SK-N-SH treated with all-trans-retinoic acid at 6 μM for 48 hours (cell line): ENCODE measurements around the gene CUL7.

Source experiments
- ARNTL ChIP-seq: fragments of 450-650 bp; formaldehyde crosslinking; IDR thresholded peaks from 2 replicates; pipeline ENCODE4 v1.5.0; 2020; ENCODE audit warnings: low read depth, mild to moderate bottlenecking, moderate library complexity, borderline replicate concordance
- OSR1 ChIP-seq: fragments of 250-450 bp; sonication (Bioruptor Pico); IDR thresholded peaks from 2 replicates; pipeline ENCODE4 v1.8.0; 2022; ENCODE audit warnings: moderate library complexity, mild to moderate bottlenecking, inconsistent platforms
- RARB ChIP-seq: fragments of 250-450 bp; sonication (Bioruptor Pico); IDR thresholded peaks from 2 replicates; pipeline ENCODE4 v1.8.0; 2021; ENCODE audit warnings: mild to moderate bottlenecking, moderate library complexity
- SNAI2 ChIP-seq: fragments of 250-450 bp; sonication (Bioruptor Pico); IDR thresholded peaks from 2 replicates; pipeline ENCODE4 v1.5.0; 2020; ENCODE audit warnings: mild to moderate bottlenecking, moderate library complexity
- TOX ChIP-seq: fragments of 250-450 bp; sonication (Bioruptor Pico); IDR thresholded peaks from 2 replicates; pipeline ENCODE4 v1.8.0; 2021; ENCODE audit warnings: mild to moderate bottlenecking, moderate library complexity, borderline replicate concordance
- ZFP3 ChIP-seq: fragments of 250-450 bp; sonication (Bioruptor Pico); IDR thresholded peaks from 2 replicates; pipeline ENCODE4 v1.5.0; 2020; ENCODE audit warnings: mild to moderate bottlenecking, moderate library complexity
- ZFP30 ChIP-seq: fragments of 450-650 bp; formaldehyde crosslinking; IDR thresholded peaks from 2 replicates; pipeline ENCODE4 v1.5.0; 2022; ENCODE audit warnings: mild to moderate bottlenecking, moderate library complexity
- TF ChIP-seq, protein P1 (sequence below): fragments of 250-450 bp; sonication (Bioruptor Pico); IDR thresholded peaks from 2 replicates; pipeline ENCODE4 v1.5.1; 2020; ENCODE audit warnings: low read depth, mild to moderate bottlenecking, moderate library complexity
- TF ChIP-seq, protein P2 (sequence below): fragments of 250-450 bp; sonication (Bioruptor Pico); IDR thresholded peaks from 2 replicates; pipeline ENCODE4 v1.8.0; 2020; ENCODE audit warnings: mild to moderate bottlenecking, moderate library complexity, borderline replicate concordance
- TF ChIP-seq, protein P3 (sequence below): fragments of 250-450 bp; sonication (Bioruptor Pico); IDR thresholded peaks from 2 replicates; pipeline ENCODE4 v1.8.0; 2021; ENCODE audit warnings: low read depth, mild to moderate bottlenecking, moderate library complexity, borderline replicate concordance

DNA sequence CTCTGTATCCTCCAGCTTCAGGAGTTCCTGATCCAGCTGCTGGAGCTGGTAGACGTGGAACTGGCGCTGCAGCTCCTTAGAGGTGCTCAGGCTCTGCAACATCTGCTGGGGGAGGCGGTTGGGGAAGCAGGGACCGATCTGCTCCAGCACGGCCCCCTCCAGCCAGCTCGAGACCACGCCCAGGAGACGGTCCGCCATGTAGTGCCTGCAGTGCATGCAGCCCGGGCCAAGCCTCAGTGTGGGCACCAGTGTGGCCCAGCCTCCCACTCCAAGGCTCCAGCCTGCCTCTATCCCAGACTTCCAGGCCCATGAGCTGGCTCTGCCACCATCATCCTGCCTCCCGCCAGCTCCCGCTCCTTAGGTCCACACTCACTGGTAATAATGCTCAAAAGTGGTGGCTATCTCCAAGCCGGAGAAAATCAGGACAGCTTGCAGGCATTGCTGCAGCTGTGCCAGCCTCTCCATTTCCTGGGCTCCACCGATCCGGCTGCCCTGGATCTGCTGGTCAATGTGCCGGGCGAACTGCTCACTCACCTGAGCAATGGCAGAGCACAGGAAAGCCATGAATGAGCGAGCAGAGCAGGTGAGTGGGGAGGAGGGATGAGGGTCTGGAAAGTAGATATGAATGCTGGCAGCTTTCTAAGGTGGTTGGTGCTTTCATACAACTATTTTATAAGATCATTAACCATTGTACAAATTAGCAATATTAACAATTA, 13.0 kb downstream of the CUL7 start:
- TF ChIP-seq, protein P1, sequence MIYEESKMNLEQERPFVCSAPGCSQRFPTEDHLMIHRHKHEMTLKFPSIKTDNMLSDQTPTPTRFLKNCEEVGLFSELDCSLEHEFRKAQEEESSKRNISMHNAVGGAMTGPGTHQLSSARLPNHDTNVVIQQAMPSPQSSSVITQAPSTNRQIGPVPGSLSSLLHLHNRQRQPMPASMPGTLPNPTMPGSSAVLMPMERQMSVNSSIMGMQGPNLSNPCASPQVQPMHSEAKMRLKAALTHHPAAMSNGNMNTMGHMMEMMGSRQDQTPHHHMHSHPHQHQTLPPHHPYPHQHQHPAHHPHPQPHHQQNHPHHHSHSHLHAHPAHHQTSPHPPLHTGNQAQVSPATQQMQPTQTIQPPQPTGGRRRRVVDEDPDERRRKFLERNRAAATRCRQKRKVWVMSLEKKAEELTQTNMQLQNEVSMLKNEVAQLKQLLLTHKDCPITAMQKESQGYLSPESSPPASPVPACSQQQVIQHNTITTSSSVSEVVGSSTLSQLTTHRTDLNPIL: no peak
- TF ChIP-seq ARNTL (CRISPR knock-in tag) (no peak), TOX (CRISPR knock-in tag) (no peak), RARB (CRISPR knock-in tag) (no peak), ZFP30 (no peak), OSR1 (CRISPR knock-in tag) (no peak), ZFP3 (no peak), SNAI2 (CRISPR knock-in tag) (no peak)
- TF ChIP-seq, protein P2, sequence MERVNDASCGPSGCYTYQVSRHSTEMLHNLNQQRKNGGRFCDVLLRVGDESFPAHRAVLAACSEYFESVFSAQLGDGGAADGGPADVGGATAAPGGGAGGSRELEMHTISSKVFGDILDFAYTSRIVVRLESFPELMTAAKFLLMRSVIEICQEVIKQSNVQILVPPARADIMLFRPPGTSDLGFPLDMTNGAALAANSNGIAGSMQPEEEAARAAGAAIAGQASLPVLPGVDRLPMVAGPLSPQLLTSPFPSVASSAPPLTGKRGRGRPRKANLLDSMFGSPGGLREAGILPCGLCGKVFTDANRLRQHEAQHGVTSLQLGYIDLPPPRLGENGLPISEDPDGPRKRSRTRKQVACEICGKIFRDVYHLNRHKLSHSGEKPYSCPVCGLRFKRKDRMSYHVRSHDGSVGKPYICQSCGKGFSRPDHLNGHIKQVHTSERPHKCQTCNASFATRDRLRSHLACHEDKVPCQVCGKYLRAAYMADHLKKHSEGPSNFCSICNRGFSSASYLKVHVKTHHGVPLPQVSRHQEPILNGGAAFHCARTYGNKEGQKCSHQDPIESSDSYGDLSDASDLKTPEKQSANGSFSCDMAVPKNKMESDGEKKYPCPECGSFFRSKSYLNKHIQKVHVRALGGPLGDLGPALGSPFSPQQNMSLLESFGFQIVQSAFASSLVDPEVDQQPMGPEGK (CRISPR knock-in tag): no peak
- TF ChIP-seq, protein P3, sequence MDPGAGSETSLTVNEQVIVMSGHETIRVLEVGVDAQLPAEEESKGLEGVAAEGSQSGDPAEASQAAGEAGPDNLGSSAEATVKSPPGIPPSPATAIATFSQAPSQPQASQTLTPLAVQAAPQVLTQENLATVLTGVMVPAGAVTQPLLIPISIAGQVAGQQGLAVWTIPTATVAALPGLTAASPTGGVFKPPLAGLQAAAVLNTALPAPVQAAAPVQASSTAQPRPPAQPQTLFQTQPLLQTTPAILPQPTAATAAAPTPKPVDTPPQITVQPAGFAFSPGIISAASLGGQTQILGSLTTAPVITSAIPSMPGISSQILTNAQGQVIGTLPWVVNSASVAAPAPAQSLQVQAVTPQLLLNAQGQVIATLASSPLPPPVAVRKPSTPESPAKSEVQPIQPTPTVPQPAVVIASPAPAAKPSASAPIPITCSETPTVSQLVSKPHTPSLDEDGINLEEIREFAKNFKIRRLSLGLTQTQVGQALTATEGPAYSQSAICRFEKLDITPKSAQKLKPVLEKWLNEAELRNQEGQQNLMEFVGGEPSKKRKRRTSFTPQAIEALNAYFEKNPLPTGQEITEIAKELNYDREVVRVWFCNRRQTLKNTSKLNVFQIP (CRISPR knock-in tag): no peak
